Stimulated activated memory B cell treated with anti-CD40 and anti-IgM and Interleukin-4, amounts not matched to agents 10 μg/mL and 1 μg/mL and 100 μg/mL, for 72 hours (primary cell): ENCODE measurements around the gene CASP9.
A peak's percentile ranks its signal among the peaks of the same experiment; 100 is the strongest.
"Not testable (repeated sequence)": the region's sequence is repeated elsewhere in the genome, so short reads cannot be mapped to it uniquely, and the experiment has no call there.

Experiments used
- ATAC-seq: fragments of 150-1000 bp; cut with Tn5 transposase; 2 replicates; pipeline ENCODE4 v1.10.0; 2021
- H3K27ac Mint-ChIP-seq: one replicate; pipeline ENCODE4 v1.8.0; 2022; ENCODE audit warnings: mild to moderate bottlenecking, mixed read lengths
- H3K27me3 Mint-ChIP-seq: one replicate; pipeline ENCODE4 v1.8.0; 2022; ENCODE audit warnings: mixed read lengths
- H3K36me3 Mint-ChIP-seq: one replicate; pipeline ENCODE4 v1.8.0; 2022; ENCODE audit warnings: mixed read lengths
- H3K4me1 Mint-ChIP-seq: one replicate; pipeline ENCODE4 v1.8.0; 2022; ENCODE audit warnings: mixed read lengths
- H3K4me3 Mint-ChIP-seq: one replicate; pipeline ENCODE4 v1.8.0; 2022; ENCODE audit warnings: mild to moderate bottlenecking, moderate library complexity, mixed read lengths
- H3K9me3 Mint-ChIP-seq: one replicate; pipeline ENCODE4 v1.8.0; 2022; ENCODE audit warnings: mixed read lengths

CASP9 gene

GRCh38 chr1:15514557-15514956 lies 9.5 kb downstream of the CASP9 start:
- Mint-ChIP-seq H3K27ac (peak overlapping the region; percentile 74), H3K4me1 (peaks cover 40% of the 10 kb centered on the region), H3K36me3 (peaks cover 58% of the 10 kb centered on the region)
- H3K4me3 Mint-ChIP-seq, H3K27me3 Mint-ChIP-seq, ATAC-seq, H3K9me3 Mint-ChIP-seq: not testable (repeated sequence)

GRCh38 chr1:15513919-15514318 lies 10.1 kb downstream of the CASP9 start:
- Mint-ChIP-seq H3K36me3 (peaks cover 53% of the 10 kb centered on the region), H3K27ac (no peak overlapping the region), H3K9me3 (no peaks in the 10 kb centered on the region), H3K4me3 (no peak overlapping the region), H3K27me3 (no peaks in the 10 kb centered on the region), H3K4me1 (peaks cover 40% of the 10 kb centered on the region)
- ATAC-seq: no peak

- ATAC-seq: no peak
- Mint-ChIP-seq H3K4me1 (peaks cover 43% of the 10 kb centered on the region), H3K9me3 (no peaks in the 10 kb centered on the region), H3K27ac (no peak overlapping the region), H3K27me3 (no peaks in the 10 kb centered on the region), H3K4me3 (no peak overlapping the region), H3K36me3 (peaks cover 49% of the 10 kb centered on the region)
Measured at GRCh38 chr1:15513192-15513591, 10.8 kb downstream of the CASP9 start.

GRCh38 chr1:15510611-15511405 lies 13.2 kb downstream of the CASP9 start:
- H3K4me1 Mint-ChIP-seq: peaks cover 32% of the 10 kb centered on the region
- H3K27ac Mint-ChIP-seq: peak overlapping the region; percentile 7
- H3K27me3 Mint-ChIP-seq: no peaks in the 10 kb centered on the region
- H3K9me3 Mint-ChIP-seq: no peaks in the 10 kb centered on the region
- no peak for ATAC-seq
- peaks cover 31% of the 10 kb centered on the region for H3K36me3 Mint-ChIP-seq
- H3K4me3 Mint-ChIP-seq: no peak overlapping the region

GRCh38 chr1:15509586-15509985 lies 14.4 kb downstream of the CASP9 start:
- ATAC-seq: no peak
- Mint-ChIP-seq H3K9me3 (no peaks in the 10 kb centered on the region), H3K4me3 (no peak overlapping the region), H3K27me3 (no peaks in the 10 kb centered on the region), H3K27ac (no peak overlapping the region), H3K36me3 (peaks cover 35% of the 10 kb centered on the region), H3K4me1 (peaks cover 22% of the 10 kb centered on the region)

GRCh38 chr1:15508700-15509487 lies 15.1 kb downstream of the CASP9 start:
- peaks cover 35% of the 10 kb centered on the region for H3K36me3 Mint-ChIP-seq
- no peaks in the 10 kb centered on the region for H3K27me3 Mint-ChIP-seq
- H3K4me1 Mint-ChIP-seq: peaks cover 15% of the 10 kb centered on the region
- H3K27ac Mint-ChIP-seq: no peak overlapping the region
- no peak for ATAC-seq
- H3K4me3 Mint-ChIP-seq: no peak overlapping the region
- no peaks in the 10 kb centered on the region for H3K9me3 Mint-ChIP-seq

- ATAC-seq: no peak
- H3K27ac Mint-ChIP-seq: no peak overlapping the region
- H3K36me3 Mint-ChIP-seq: peaks cover 33% of the 10 kb centered on the region
- H3K27me3 Mint-ChIP-seq: no peaks in the 10 kb centered on the region
- no peaks in the 10 kb centered on the region for H3K9me3 Mint-ChIP-seq
- no peak overlapping the region for H3K4me3 Mint-ChIP-seq
- H3K4me1 Mint-ChIP-seq: peaks cover 15% of the 10 kb centered on the region
Measured at GRCh38 chr1:15507278-15507677, 16.7 kb downstream of the CASP9 start.

GRCh38 chr1:15506831-15507230 lies 17.2 kb downstream of the CASP9 start:
- H3K27ac Mint-ChIP-seq: no peak overlapping the region

GRCh38 chr1:15504436-15504835 lies 19.6 kb downstream of the CASP9 start:
- Mint-ChIP-seq H3K27me3 (no peaks in the 10 kb centered on the region), H3K27ac (no peak overlapping the region), H3K4me3 (no peak overlapping the region), H3K36me3 (peaks cover 34% of the 10 kb centered on the region), H3K9me3 (no peaks in the 10 kb centered on the region), H3K4me1 (peaks cover 7% of the 10 kb centered on the region)
- ATAC-seq: no peak

More at GRCh38 chr1:15506831-15507230, 17.2 kb downstream of the CASP9 start:
- Mint-ChIP-seq H3K27me3 (no peaks in the 10 kb centered on the region), H3K36me3 (peaks cover 33% of the 10 kb centered on the region), H3K9me3 (no peaks in the 10 kb centered on the region), H3K4me3 (no peak overlapping the region), H3K4me1 (peaks cover 15% of the 10 kb centered on the region)
- no peak for ATAC-seq

GRCh38 chr1:15501208-15502032 lies 22.6 kb downstream of the CASP9 start:
- H3K4me1 Mint-ChIP-seq: no peaks in the 10 kb centered on the region
- no peaks in the 10 kb centered on the region for H3K27me3 Mint-ChIP-seq
- H3K27ac Mint-ChIP-seq: no peak overlapping the region
- ATAC-seq: no peak
- H3K36me3 Mint-ChIP-seq: peaks cover 48% of the 10 kb centered on the region
- no peaks in the 10 kb centered on the region for H3K9me3 Mint-ChIP-seq
- H3K4me3 Mint-ChIP-seq: no peak overlapping the region

GRCh38 chr1:15500184-15501178 lies 23.5 kb downstream of the CASP9 start:
- H3K4me1 Mint-ChIP-seq: no peaks in the 10 kb centered on the region
- no peak for ATAC-seq
- H3K27ac Mint-ChIP-seq: no peak overlapping the region
- H3K27me3 Mint-ChIP-seq: no peaks in the 10 kb centered on the region
- no peak overlapping the region for H3K4me3 Mint-ChIP-seq
- peaks cover 53% of the 10 kb centered on the region for H3K36me3 Mint-ChIP-seq
- no peaks in the 10 kb centered on the region for H3K9me3 Mint-ChIP-seq

GRCh38 chr1:15493869-15494390 lies 30.1 kb downstream of the CASP9 start:
- H3K9me3 Mint-ChIP-seq: no peaks in the 10 kb centered on the region
- H3K4me1 Mint-ChIP-seq: no peaks in the 10 kb centered on the region
- peaks cover 68% of the 10 kb centered on the region for H3K36me3 Mint-ChIP-seq

GRCh38 chr1:15492596-15492995 lies 31.4 kb downstream of the CASP9 start:
- no peaks in the 10 kb centered on the region for H3K9me3 Mint-ChIP-seq
- no peak overlapping the region for H3K4me3 Mint-ChIP-seq
- H3K36me3 Mint-ChIP-seq: peaks cover 66% of the 10 kb centered on the region
- no peak for ATAC-seq
- H3K27ac Mint-ChIP-seq: no peak overlapping the region
- no peaks in the 10 kb centered on the region for H3K27me3 Mint-ChIP-seq
- H3K4me1 Mint-ChIP-seq: no peaks in the 10 kb centered on the region

More at GRCh38 chr1:15493869-15494390, 30.1 kb downstream of the CASP9 start:
- Mint-ChIP-seq H3K27me3 (no peaks in the 10 kb centered on the region), H3K27ac (no peak overlapping the region), H3K4me3 (no peak overlapping the region)
- no peak for ATAC-seq

- H3K36me3 Mint-ChIP-seq: peaks cover 73% of the 10 kb centered on the region
- H3K27ac Mint-ChIP-seq, ATAC-seq, H3K9me3 Mint-ChIP-seq, H3K4me1 Mint-ChIP-seq, H3K27me3 Mint-ChIP-seq, H3K4me3 Mint-ChIP-seq: not testable (repeated sequence)
Measured at GRCh38 chr1:15491010-15491409, 33.0 kb downstream of the CASP9 start.
